ENCODE measurements around the gene SMIM11. TPM values are rescaled to one million over a fixed set of nuclear protein-coding genes. Genes with fewer than 3 reads are reported as not detected.
"Not testable (repeated sequence)": the region's sequence is repeated elsewhere in the genome, so short reads cannot be mapped to it uniquely, and the experiment has no call there.

The SMIM11 gene
- total and polyA plus RNA-seq, 2 of the 8 experiments (the other 6 are each of a cell fraction or from before 2014, with no cell fraction given) = 1.0 to 3.2 TPM

DNA sequence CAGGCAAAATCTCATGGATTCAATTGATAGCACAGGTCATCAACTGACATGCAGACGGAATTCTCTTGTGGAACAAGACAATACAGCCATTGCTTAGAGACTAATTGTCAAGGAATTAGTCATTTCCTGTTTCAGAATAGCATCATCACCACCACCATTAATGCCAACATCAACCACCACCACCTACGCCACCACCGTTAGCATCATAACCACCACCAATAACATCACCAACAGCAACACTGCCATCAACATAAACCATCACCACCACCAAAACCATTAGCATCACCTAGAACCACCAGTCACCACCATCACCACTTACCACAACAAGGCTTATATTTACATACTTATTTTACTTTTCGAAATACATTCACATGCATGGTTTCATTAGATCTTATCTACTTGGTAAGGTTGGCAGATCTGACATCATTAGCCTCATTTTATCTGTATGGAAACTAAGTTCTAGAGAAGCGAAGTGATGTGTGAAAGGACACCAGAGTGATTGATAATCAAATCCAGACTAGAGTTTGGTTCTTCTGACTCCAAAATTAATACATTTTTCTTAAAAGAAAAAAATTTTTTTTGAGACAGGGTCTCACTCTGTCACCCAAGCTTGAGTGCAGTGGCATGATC lies 42.3 kb downstream of the SMIM11 start:
- H3K36me3 ChIP-seq (ENCODE audit: control insufficient read depth in 2 of 4, insufficient read depth in 4 of 4, low read length in 3 of 4); H4K91ac ChIP-seq (replicated peaks; ENCODE audit: insufficient read length, low read length); H3K9me3 ChIP-seq (ENCODE audit: insufficient read depth in 2 of 2, low read depth in 1 of 2, low read length in 1 of 2); H2AFZ ChIP-seq (ENCODE audit: low read length); POLR2A ChIA-PET (ENCODE audit: partially characterized antibody); H2BK120ac ChIP-seq (replicated peaks; ENCODE audit: low read depth, low read length); DNase-seq (ENCODE audit: low read depth in 1 of 2, low spot score in 2 of 2); H2AK5ac ChIP-seq (ENCODE audit: low read depth, low read length); H4K20me1 ChIP-seq (replicated peaks in 1 of 2; ENCODE audit: control insufficient read depth in 1 of 2, insufficient read depth in 2 of 2, low read length in 2 of 2); H3K23me2 ChIP-seq (ENCODE audit: low read depth, low read length); CTCF ChIA-PET (ENCODE audit: partially characterized antibody); H4K5ac ChIP-seq (ENCODE audit: insufficient read length, low read depth, low read length); H2BK12ac ChIP-seq (ENCODE audit: low read depth, low read length); H3K14ac ChIP-seq (ENCODE audit: insufficient read length); H3K4me3 ChIP-seq (ENCODE audit: extremely low read depth in 1 of 4, insufficient read depth in 2 of 4, low read depth in 3 of 4, low read length in 4 of 4); H3K4me2 ChIP-seq (ENCODE audit: insufficient read depth in 1 of 2, low read depth in 2 of 2, low read length in 2 of 2); FAIRE-seq; H3K4ac ChIP-seq (replicated peaks; ENCODE audit: insufficient read length, low read depth, low read length); H3K23ac ChIP-seq (ENCODE audit: insufficient read length); H2BK15ac ChIP-seq (ENCODE audit: low read length); H2BK5ac ChIP-seq (ENCODE audit: low read depth, low read length); H3K79me2 ChIP-seq (ENCODE audit: control insufficient read depth in 1 of 2, insufficient read depth in 2 of 2, low read length in 2 of 2); H3K79me1 ChIP-seq (ENCODE audit: low read depth, low read length); H3K27me3 ChIP-seq (replicated peaks in 1 of 4; ENCODE audit: control insufficient read depth in 3 of 4, extremely low read depth in 1 of 4, insufficient read depth in 3 of 4, low read length in 3 of 4); H2BK20ac ChIP-seq (ENCODE audit: low read length); H3K4me1 ChIP-seq (replicated peaks in 1 of 4; ENCODE audit: control insufficient read depth in 3 of 4, insufficient read depth in 4 of 4, low read length in 3 of 4); H3K9ac ChIP-seq (replicated peaks in 1 of 4; ENCODE audit: extremely low read depth in 1 of 4, low read depth in 3 of 4, low read length in 3 of 4); H4K8ac ChIP-seq (ENCODE audit: extremely low read depth, insufficient read depth, low read length); H3K27ac ChIP-seq (ENCODE audit: low read depth, low read length); H3K18ac ChIP-seq (ENCODE audit: extremely low read depth, low read length); H3K56ac ChIP-seq (replicated peaks; ENCODE audit: insufficient read length, low read depth, low read length): not testable (repeated sequence)
- no CpG with 5 or more reads among the region's 5 CpGs for WGBS, 2 experiments (ENCODE audit: extremely low coverage in 1 of 2, insufficient coverage in 1 of 2, insufficient read length in 1 of 2, insufficient replicate concordance in 2 of 2, low coverage in 1 of 2, low lambda C conversion rate in 2 of 2, missing lambda C conversion rate in 1 of 2)

- H3K9me3 ChIP-seq (ENCODE audit: insufficient read depth in 2 of 2, low read depth in 1 of 2, low read length in 1 of 2); H2AFZ ChIP-seq (ENCODE audit: low read length); H3K27ac ChIP-seq (ENCODE audit: low read depth, low read length); H2BK12ac ChIP-seq (ENCODE audit: low read depth, low read length); H4K91ac ChIP-seq (replicated peaks; ENCODE audit: insufficient read length, low read length); H3K4ac ChIP-seq (replicated peaks; ENCODE audit: insufficient read length, low read depth, low read length); H4K8ac ChIP-seq (ENCODE audit: extremely low read depth, insufficient read depth, low read length); CTCF ChIA-PET (ENCODE audit: partially characterized antibody); POLR2A ChIA-PET (ENCODE audit: partially characterized antibody); H3K4me3 ChIP-seq (ENCODE audit: extremely low read depth in 1 of 4, insufficient read depth in 2 of 4, low read depth in 3 of 4, low read length in 4 of 4); H3K79me1 ChIP-seq (ENCODE audit: low read depth, low read length); H3K56ac ChIP-seq (replicated peaks; ENCODE audit: insufficient read length, low read depth, low read length); H3K9ac ChIP-seq (replicated peaks in 1 of 4; ENCODE audit: extremely low read depth in 1 of 4, low read depth in 3 of 4, low read length in 3 of 4); H3K27me3 ChIP-seq (replicated peaks in 1 of 4; ENCODE audit: control insufficient read depth in 3 of 4, extremely low read depth in 1 of 4, insufficient read depth in 3 of 4, low read length in 3 of 4); H2BK5ac ChIP-seq (ENCODE audit: low read depth, low read length); H4K20me1 ChIP-seq (replicated peaks in 1 of 2; ENCODE audit: control insufficient read depth in 1 of 2, insufficient read depth in 2 of 2, low read length in 2 of 2); H2BK120ac ChIP-seq (replicated peaks; ENCODE audit: low read depth, low read length); H2BK15ac ChIP-seq (ENCODE audit: low read length); H3K14ac ChIP-seq (ENCODE audit: insufficient read length); H3K18ac ChIP-seq (ENCODE audit: extremely low read depth, low read length); H3K4me2 ChIP-seq (ENCODE audit: insufficient read depth in 1 of 2, low read depth in 2 of 2, low read length in 2 of 2); FAIRE-seq; H3K79me2 ChIP-seq (ENCODE audit: control insufficient read depth in 1 of 2, insufficient read depth in 2 of 2, low read length in 2 of 2); H4K5ac ChIP-seq (ENCODE audit: insufficient read length, low read depth, low read length); H3K23ac ChIP-seq (ENCODE audit: insufficient read length); H3K23me2 ChIP-seq (ENCODE audit: low read depth, low read length); DNase-seq (ENCODE audit: low read depth in 1 of 2, low spot score in 2 of 2); H3K36me3 ChIP-seq (ENCODE audit: control insufficient read depth in 2 of 4, insufficient read depth in 4 of 4, low read length in 3 of 4); H2BK20ac ChIP-seq (ENCODE audit: low read length); H2AK5ac ChIP-seq (ENCODE audit: low read depth, low read length); H3K4me1 ChIP-seq (replicated peaks in 1 of 4; ENCODE audit: control insufficient read depth in 3 of 4, insufficient read depth in 4 of 4, low read length in 3 of 4): not testable (repeated sequence)
- WGBS, 2 experiments (ENCODE audit: extremely low coverage in 1 of 2, insufficient coverage in 1 of 2, insufficient read length in 1 of 2, insufficient replicate concordance in 2 of 2, low coverage in 1 of 2, low lambda C conversion rate in 2 of 2, missing lambda C conversion rate in 1 of 2) = no CpG with 5 or more reads among the region's 4 CpGs
Observed at GRCh38 chr21:34423805-34424204, 48.5 kb downstream of the SMIM11 start, which contains the start of gene SMIM34. Gene SMIM34 (minus strand): TSS chr21:34423951. CDS start chr21:34423839, 112 bp downstream.

All from H1 (cell line).